HEK293 (cell line): Measurements from ENCODE around the gene SHROOM3.

Source experiments
- CTCF ChIP-seq: fragments of 450-650 bp; formaldehyde crosslinking; IDR thresholded peaks from 2 replicates; pipeline ENCODE4 v1.5.1; 2016; ENCODE audit warnings: missing biosample characterization, missing genetic modification characterization
- REST ChIP-seq: fragments of 450-650 bp; formaldehyde crosslinking; IDR thresholded peaks from 2 replicates; pipeline ENCODE4 v1.5.1; 2016; ENCODE audit warnings: missing biosample characterization, missing genetic modification characterization
- YY1 ChIP-seq: fragments of 450-650 bp; formaldehyde crosslinking; IDR thresholded peaks from 2 replicates; pipeline ENCODE4 v1.5.1; 2018; ENCODE audit warnings: missing biosample characterization, missing genetic modification characterization
- ZIC2 ChIP-seq: fragments of 450-650 bp; formaldehyde crosslinking; IDR thresholded peaks from 2 replicates; pipeline ENCODE4 v1.5.1; 2016; ENCODE audit warnings: missing biosample characterization, missing genetic modification characterization
- ZNF174 ChIP-seq: fragments of 450-650 bp; formaldehyde crosslinking; IDR thresholded peaks from 2 replicates; pipeline ENCODE4 v1.5.0; 2017; ENCODE audit warnings: missing biosample characterization, mild to moderate bottlenecking, missing genetic modification characterization
- ZNF202 ChIP-seq: fragments of 450-650 bp; formaldehyde crosslinking; IDR thresholded peaks from 2 replicates; pipeline ENCODE4 v1.5.1; 2016; ENCODE audit warnings: missing biosample characterization, missing genetic modification characterization, borderline replicate concordance
- ZNF24 ChIP-seq: fragments of 450-650 bp; formaldehyde crosslinking; IDR thresholded peaks from 2 replicates; pipeline ENCODE4 v1.5.1; 2016; ENCODE audit warnings: missing biosample characterization, missing genetic modification characterization
- ZNF248 ChIP-seq: fragments of 450-650 bp; formaldehyde crosslinking; IDR thresholded peaks from 2 replicates; pipeline ENCODE4 v1.5.1; 2017; ENCODE audit warnings: missing biosample characterization, missing genetic modification characterization
- ZNF398 ChIP-seq: fragments of 450-650 bp; formaldehyde crosslinking; IDR thresholded peaks from 2 replicates; pipeline ENCODE4 v1.5.1; 2017; ENCODE audit warnings: missing biosample characterization, missing genetic modification characterization
- ZNF473 ChIP-seq: fragments of 450-650 bp; formaldehyde crosslinking; IDR thresholded peaks from 2 replicates; pipeline ENCODE4 v1.5.1; 2017; ENCODE audit warnings: missing biosample characterization, missing genetic modification characterization
- ZNF664 ChIP-seq: fragments of 450-650 bp; formaldehyde crosslinking; IDR thresholded peaks from 2 replicates; pipeline ENCODE4 v1.5.1; 2016; ENCODE audit warnings: missing biosample characterization, missing genetic modification characterization
- TF ChIP-seq, protein P1 (sequence below): fragments of 450-650 bp; formaldehyde crosslinking; IDR thresholded peaks from 2 replicates; pipeline ENCODE4 v1.5.1; 2016; ENCODE audit warnings: missing biosample characterization, missing genetic modification characterization, borderline replicate concordance
- TF ChIP-seq, protein P2 (sequence below): fragments of 450-650 bp; formaldehyde crosslinking; IDR thresholded peaks from 2 replicates; pipeline ENCODE4 v1.5.1; 2016; ENCODE audit warnings: missing biosample characterization, missing genetic modification characterization, low read depth

GRCh38 chr4:76655566-76656479 lies 220.8 kb downstream of the SHROOM3 start:
- TF ChIP-seq CTCF (tag by site-specific recombination) (no peak), ZNF202 (tag by site-specific recombination) (no peak), ZNF24 (tag by site-specific recombination) (no peak), ZIC2 (tag by site-specific recombination) (no peak), REST (tag by site-specific recombination) (no peak), ZNF473 (no peak), ZNF248 (tag by site-specific recombination) (no peak), YY1 (tag by site-specific recombination) (no peak), ZNF664 (tag by site-specific recombination) (no peak), ZNF398 (tag by site-specific recombination) (no peak), ZNF174 (tag by site-specific recombination) (no peak)
- TF ChIP-seq, protein P1, sequence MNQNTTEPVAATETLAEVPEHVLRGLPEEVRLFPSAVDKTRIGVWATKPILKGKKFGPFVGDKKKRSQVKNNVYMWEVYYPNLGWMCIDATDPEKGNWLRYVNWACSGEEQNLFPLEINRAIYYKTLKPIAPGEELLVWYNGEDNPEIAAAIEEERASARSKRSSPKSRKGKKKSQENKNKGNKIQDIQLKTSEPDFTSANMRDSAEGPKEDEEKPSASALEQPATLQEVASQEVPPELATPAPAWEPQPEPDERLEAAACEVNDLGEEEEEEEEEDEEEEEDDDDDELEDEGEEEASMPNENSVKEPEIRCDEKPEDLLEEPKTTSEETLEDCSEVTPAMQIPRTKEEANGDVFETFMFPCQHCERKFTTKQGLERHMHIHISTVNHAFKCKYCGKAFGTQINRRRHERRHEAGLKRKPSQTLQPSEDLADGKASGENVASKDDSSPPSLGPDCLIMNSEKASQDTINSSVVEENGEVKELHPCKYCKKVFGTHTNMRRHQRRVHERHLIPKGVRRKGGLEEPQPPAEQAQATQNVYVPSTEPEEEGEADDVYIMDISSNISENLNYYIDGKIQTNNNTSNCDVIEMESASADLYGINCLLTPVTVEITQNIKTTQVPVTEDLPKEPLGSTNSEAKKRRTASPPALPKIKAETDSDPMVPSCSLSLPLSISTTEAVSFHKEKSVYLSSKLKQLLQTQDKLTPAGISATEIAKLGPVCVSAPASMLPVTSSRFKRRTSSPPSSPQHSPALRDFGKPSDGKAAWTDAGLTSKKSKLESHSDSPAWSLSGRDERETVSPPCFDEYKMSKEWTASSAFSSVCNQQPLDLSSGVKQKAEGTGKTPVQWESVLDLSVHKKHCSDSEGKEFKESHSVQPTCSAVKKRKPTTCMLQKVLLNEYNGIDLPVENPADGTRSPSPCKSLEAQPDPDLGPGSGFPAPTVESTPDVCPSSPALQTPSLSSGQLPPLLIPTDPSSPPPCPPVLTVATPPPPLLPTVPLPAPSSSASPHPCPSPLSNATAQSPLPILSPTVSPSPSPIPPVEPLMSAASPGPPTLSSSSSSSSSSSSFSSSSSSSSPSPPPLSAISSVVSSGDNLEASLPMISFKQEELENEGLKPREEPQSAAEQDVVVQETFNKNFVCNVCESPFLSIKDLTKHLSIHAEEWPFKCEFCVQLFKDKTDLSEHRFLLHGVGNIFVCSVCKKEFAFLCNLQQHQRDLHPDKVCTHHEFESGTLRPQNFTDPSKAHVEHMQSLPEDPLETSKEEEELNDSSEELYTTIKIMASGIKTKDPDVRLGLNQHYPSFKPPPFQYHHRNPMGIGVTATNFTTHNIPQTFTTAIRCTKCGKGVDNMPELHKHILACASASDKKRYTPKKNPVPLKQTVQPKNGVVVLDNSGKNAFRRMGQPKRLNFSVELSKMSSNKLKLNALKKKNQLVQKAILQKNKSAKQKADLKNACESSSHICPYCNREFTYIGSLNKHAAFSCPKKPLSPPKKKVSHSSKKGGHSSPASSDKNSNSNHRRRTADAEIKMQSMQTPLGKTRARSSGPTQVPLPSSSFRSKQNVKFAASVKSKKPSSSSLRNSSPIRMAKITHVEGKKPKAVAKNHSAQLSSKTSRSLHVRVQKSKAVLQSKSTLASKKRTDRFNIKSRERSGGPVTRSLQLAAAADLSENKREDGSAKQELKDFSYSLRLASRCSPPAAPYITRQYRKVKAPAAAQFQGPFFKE = no peak
- TF ChIP-seq, protein P2, sequence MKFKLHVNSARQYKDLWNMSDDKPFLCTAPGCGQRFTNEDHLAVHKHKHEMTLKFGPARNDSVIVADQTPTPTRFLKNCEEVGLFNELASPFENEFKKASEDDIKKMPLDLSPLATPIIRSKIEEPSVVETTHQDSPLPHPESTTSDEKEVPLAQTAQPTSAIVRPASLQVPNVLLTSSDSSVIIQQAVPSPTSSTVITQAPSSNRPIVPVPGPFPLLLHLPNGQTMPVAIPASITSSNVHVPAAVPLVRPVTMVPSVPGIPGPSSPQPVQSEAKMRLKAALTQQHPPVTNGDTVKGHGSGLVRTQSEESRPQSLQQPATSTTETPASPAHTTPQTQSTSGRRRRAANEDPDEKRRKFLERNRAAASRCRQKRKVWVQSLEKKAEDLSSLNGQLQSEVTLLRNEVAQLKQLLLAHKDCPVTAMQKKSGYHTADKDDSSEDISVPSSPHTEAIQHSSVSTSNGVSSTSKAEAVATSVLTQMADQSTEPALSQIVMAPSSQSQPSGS (tag by site-specific recombination) = no peak
